GM12865 (cell line): ENCODE data around the gene RNF31.
"Not testable (repeated sequence)": the region's sequence is repeated elsewhere in the genome, so short reads cannot be mapped to it uniquely, and the experiment has no call there.

Experiments
- DNase-seq: peaks from one replicate; pipeline ENCODE4 v3.0.0; 2010; ENCODE audit warnings: low read depth
- H3K4me3 ChIP-seq: 2 replicates; pipeline ENCODE4 v1.5.1; 2011; ENCODE audit warnings: mild to moderate bottlenecking, low read depth, low read length, control low read depth
- CTCF ChIP-seq: IDR thresholded peaks from 2 replicates; pipeline ENCODE4 v1.5.1; 2011; ENCODE audit warnings: low read length, control low read depth, low read depth, inconsistent platforms; ENCODE audit not compliant: insufficient read depth; ENCODE audit errors: missing control alignments

Gene RNF31

GRCh38 chr14:24103451-24103850 is 43.8 kb upstream of the RNF31 start:
- DNase-seq: no peak
- H3K4me3 ChIP-seq: no peak overlapping the region
- TF ChIP-seq CTCF: no peak

- DNase-seq: not testable (repeated sequence)
Observed at GRCh38 chr14:24105609-24106239, 41.6 kb upstream of the RNF31 start.

GRCh38 chr14:24106672-24107271 is 40.5 kb upstream of the RNF31 start:
- H3K4me3 ChIP-seq: no peak overlapping the region
- TF ChIP-seq CTCF: no peak
- no peak for DNase-seq

More at GRCh38 chr14:24105609-24106239, 41.6 kb upstream of the RNF31 start:
- H3K4me3 ChIP-seq: not testable (repeated sequence)

- no peak for TF ChIP-seq CTCF
- DNase-seq: no peak
- H3K4me3 ChIP-seq: no peak overlapping the region
Observed at GRCh38 chr14:24108336-24108874, 38.9 kb upstream of the RNF31 start.

GRCh38 chr14:24110060-24110459 is 37.2 kb upstream of the RNF31 start:
- no peak overlapping the region for H3K4me3 ChIP-seq
- DNase-seq: no peak
- no peak for TF ChIP-seq CTCF

- DNase-seq: no peak
- no peak overlapping the region for H3K4me3 ChIP-seq
- TF ChIP-seq CTCF: no peak
Observed at GRCh38 chr14:24110523-24110922, 36.8 kb upstream of the RNF31 start.

GRCh38 chr14:24113379-24113800 is 33.9 kb upstream of the RNF31 start:
- TF ChIP-seq CTCF: no peak
- DNase-seq: no peak
- peak overlapping the region; percentile 89 for H3K4me3 ChIP-seq
